Activated naive CD4-positive, alpha-beta T cell treated with anti-CD3 and anti-CD28 coated beads, Interleukin-2, amount 10 ng/mL, durations not matched to agents 7 days and 5 days (primary cell): Measurements from ENCODE around the gene TBCB.

Source experiments
- CTCF ChIA-PET: fragments of 350-600 bp; sonication (Branson Sonifier 250); formaldehyde crosslinking; loops from one replicate; lab custom pipeline; 2021; ENCODE audit warnings: antibody characterized with exemption; lab: Charles Lee
- DNase-seq: peaks from one replicate; pipeline ENCODE4 v3.0.0-alpha.2; 2020
- H3K27ac Mint-ChIP-seq: one replicate; pipeline ENCODE4 v1.8.0; 2021; ENCODE audit warnings: mild to moderate bottlenecking, moderate library complexity, mixed read lengths
- H3K27me3 Mint-ChIP-seq: one replicate; pipeline ENCODE4 v1.8.0; 2021; ENCODE audit warnings: mild to moderate bottlenecking, mixed read lengths
- H3K36me3 Mint-ChIP-seq: one replicate; pipeline ENCODE4 v1.8.0; 2021; ENCODE audit warnings: mixed read lengths
- H3K4me1 Mint-ChIP-seq: one replicate; pipeline ENCODE4 v1.8.0; 2021; ENCODE audit warnings: mixed read lengths
- H3K4me3 Mint-ChIP-seq: one replicate; pipeline ENCODE4 v1.8.0; 2021; ENCODE audit warnings: mild to moderate bottlenecking, moderate library complexity, mixed read lengths
- H3K9me3 Mint-ChIP-seq: one replicate; pipeline ENCODE4 v1.8.0; 2021; ENCODE audit warnings: mixed read lengths

The TBCB gene

DNA sequence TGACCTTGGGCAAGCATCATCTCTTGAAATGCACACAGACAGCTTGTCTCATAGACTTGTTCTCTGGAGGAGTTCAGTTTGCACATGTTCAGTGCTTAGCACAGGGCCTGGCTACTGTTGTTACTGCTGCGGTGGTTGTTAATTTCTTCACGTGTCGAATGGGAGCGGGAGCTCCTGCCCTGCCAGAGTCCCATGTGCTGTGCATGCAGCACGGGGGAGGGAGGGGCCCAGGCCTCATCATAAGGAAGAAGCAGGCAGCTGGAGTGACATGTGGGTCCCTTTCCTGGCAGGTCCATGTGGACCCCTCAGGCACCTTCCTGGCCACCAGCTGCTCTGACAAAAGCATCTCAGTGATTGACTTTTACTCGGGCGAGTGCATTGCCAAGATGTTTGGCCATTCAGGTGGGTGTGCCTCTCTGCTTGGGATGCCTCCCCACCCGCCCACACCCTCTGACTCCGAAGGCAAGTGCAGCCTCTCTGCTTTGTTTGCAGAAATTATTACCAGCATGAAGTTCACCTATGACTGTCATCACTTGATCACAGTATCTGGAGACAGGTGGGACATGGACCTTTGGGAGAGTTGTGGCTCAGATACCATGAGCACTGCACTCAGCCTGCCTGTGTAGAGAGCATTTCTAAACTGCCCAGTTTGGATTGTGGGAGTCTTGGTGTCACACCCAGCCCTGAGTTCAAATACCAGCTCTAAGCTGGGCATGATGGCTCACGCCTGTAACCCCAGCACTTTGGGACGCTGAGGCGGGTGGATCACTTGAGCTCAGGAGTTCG is 24.2 kb upstream of the TBCB start:
- no peaks in the 10 kb centered on the region for H3K27me3 Mint-ChIP-seq
- no peak overlapping the region for H3K4me3 Mint-ChIP-seq
- CTCF ChIA-PET = no interaction called here
- H3K9me3 Mint-ChIP-seq = no peaks in the 10 kb centered on the region
- DNase-seq = no peak
- no peaks in the 10 kb centered on the region for H3K4me1 Mint-ChIP-seq
- H3K36me3 Mint-ChIP-seq = peaks cover 46% of the 10 kb centered on the region
- H3K27ac Mint-ChIP-seq = no peak overlapping the region

DNA sequence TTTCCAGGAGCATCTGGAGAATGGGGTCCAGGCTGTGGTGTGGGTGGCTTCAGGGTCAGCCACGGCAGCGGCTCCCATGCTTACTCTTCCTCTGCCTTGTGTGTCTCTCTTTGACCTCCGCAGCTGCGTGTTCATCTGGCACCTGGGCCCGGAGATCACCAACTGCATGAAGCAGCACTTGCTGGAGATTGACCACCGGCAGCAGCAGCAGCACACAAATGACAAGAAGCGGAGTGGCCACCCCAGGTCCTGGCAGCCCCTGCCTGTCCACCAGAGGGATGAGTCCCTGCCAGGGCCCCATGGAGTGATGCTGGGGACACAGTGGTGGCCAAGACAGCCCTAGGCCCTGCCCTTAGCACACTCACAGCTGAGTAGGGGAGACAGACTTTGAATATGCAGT is 22.7 kb upstream of the TBCB start:
- H3K4me3 Mint-ChIP-seq = no peak overlapping the region
- H3K4me1 Mint-ChIP-seq = no peaks in the 10 kb centered on the region

DNA sequence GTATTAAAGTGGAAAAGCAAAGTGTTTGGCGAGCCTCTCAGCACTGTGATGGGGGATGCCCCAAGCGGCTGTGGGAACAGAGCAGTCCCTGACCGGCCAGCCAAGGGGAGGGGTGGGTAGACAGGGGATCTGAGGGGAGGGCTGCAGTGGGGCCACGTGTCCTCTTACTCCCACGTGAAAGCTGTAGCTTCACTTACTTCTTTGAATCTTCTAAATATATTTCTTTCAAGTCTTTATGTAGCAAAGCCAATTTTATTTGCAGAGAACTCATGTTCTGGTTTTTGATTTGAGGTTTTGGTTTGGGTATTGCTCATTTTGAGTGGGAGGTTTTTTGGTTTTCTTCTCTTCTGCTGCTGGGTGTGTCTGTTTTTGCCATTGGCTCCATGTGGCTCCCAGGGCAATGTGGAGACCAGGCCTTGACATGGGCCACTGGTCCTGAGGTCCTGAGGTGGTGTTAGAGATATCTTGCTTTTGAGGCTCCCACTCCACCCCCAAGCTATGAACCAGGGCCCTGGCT is 22.1 kb upstream of the TBCB start:
- Mint-ChIP-seq H3K9me3 (no peaks in the 10 kb centered on the region), H3K27ac (peak overlapping the region; percentile 52), H3K27me3 (no peaks in the 10 kb centered on the region), H3K4me3 (no peak overlapping the region), H3K4me1 (no peaks in the 10 kb centered on the region), H3K36me3 (peaks cover 50% of the 10 kb centered on the region)
- no peak for DNase-seq
- CTCF ChIA-PET = no interaction called here

More for the DNA sequence above, 22.7 kb upstream of the TBCB start:
- peaks cover 54% of the 10 kb centered on the region for H3K36me3 Mint-ChIP-seq
- H3K9me3 Mint-ChIP-seq = no peaks in the 10 kb centered on the region
- CTCF ChIA-PET = no interaction called here
- no peak overlapping the region for H3K27ac Mint-ChIP-seq
- H3K27me3 Mint-ChIP-seq = no peaks in the 10 kb centered on the region
- DNase-seq = no peak

DNA sequence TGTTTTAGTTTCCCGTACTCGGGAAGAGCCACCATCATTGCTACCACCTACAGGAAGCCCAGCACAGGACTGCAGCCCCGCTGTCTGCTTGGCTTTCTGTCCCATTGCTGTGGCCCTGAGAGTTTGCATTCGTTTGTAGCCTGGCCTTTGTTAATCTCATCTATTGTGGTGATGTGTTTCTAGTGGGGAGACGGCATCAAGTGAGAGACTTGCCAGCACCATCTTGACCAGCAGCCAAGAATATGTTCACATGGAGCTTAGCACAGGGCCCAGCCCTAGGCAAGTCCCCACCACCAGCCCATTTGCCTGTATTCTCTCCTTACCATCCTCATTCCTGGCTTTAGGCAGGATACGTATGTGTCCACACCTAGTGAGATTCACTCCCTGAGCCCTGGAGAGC is 21.6 kb upstream of the TBCB start:
- CTCF ChIA-PET = no interaction called here
- Mint-ChIP-seq H3K36me3 (peaks cover 52% of the 10 kb centered on the region), H3K9me3 (no peaks in the 10 kb centered on the region), H3K4me1 (no peaks in the 10 kb centered on the region), H3K27me3 (no peaks in the 10 kb centered on the region), H3K4me3 (no peak overlapping the region), H3K27ac (no peak overlapping the region)
- DNase-seq = no peak

DNA sequence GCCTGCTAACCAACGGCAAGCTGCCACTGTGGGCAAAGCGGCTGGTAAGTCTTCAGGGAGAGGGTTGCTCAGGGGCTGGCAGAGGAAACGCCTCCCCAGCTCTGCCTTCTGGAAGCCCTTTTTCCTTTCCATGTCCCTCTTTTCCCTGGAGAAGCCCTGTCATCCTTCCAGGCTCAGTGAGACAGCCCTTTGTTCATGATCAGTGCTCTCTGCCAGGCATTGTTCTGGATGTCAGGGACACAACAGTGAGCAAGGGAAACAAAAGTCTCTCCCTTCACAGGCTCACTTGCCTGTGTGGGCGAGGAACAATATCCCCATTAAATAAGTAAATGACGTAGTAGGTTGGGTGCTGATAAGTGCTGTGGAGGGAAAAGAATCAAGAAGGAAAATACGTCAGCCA is 18.2 kb upstream of the TBCB start:
- Mint-ChIP-seq H3K27ac (no peak overlapping the region), H3K9me3 (no peaks in the 10 kb centered on the region), H3K4me1 (no peaks in the 10 kb centered on the region), H3K4me3 (no peak overlapping the region), H3K27me3 (no peaks in the 10 kb centered on the region), H3K36me3 (peaks cover 40% of the 10 kb centered on the region)
- DNase-seq = no peak
- CTCF ChIA-PET = no interaction called here

DNA sequence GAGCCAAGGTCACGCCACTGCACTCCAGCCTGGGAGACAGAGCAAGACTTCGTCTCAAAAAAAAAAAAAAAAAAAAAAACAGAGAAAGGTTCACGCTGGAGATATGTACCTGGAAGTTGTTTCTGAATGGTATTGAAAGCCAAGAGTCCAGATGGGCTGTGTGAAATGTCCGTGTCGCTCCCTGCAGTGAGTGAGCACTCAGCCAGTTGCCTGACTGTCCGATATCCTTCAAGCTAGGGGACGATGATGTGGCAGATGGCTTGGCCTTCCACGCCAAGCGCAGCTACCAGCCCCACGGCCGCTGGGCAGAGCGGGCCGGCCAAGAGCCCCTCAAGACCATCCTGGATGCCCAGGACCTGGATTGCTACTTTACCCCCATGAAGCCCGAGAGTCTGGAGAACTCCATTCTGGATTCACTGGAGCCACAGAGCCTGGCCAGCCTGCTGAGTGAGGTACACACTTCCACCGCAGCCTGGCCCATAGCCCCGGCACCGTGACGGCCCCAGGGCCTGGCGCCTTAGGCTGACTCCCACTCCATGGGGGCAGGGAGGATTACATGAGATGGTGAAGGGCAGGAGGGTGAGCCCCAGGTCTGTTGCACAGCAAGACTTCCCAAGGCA is 16.0 kb upstream of the TBCB start:
- H3K36me3 Mint-ChIP-seq = peaks cover 41% of the 10 kb centered on the region
- no peak overlapping the region for H3K27ac Mint-ChIP-seq
- CTCF ChIA-PET = no interaction called here
- H3K4me3 Mint-ChIP-seq = no peak overlapping the region
- DNase-seq = no peak
- no peaks in the 10 kb centered on the region for H3K27me3 Mint-ChIP-seq
- H3K9me3 Mint-ChIP-seq = no peaks in the 10 kb centered on the region
- H3K4me1 Mint-ChIP-seq = no peaks in the 10 kb centered on the region

DNA sequence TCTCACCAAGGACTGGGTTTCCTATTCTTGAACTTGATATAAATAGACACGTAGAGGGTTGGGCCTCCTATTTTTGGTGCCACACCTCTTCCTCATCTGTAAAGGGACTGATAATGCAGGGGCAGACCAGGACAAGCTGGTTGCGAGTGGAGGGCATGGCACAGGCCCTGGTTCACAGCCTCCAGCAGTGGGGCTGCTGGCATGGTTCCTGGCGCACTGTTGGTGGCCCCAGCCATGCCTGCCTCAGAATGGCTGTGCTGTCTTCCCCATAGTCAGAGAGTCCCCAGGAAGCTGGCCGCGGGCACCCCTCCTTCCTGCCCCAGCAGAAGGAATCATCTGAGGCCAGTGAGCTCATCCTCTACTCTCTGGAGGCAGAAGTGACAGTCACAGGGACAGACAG is 14.8 kb upstream of the TBCB start:
- no peak for DNase-seq
- peaks cover 35% of the 10 kb centered on the region for H3K36me3 Mint-ChIP-seq
- no peaks in the 10 kb centered on the region for H3K4me1 Mint-ChIP-seq
- CTCF ChIA-PET = no interaction called here
- no peaks in the 10 kb centered on the region for H3K27me3 Mint-ChIP-seq
- no peak overlapping the region for H3K4me3 Mint-ChIP-seq
- H3K9me3 Mint-ChIP-seq = no peaks in the 10 kb centered on the region
- H3K27ac Mint-ChIP-seq = no peak overlapping the region

DNA sequence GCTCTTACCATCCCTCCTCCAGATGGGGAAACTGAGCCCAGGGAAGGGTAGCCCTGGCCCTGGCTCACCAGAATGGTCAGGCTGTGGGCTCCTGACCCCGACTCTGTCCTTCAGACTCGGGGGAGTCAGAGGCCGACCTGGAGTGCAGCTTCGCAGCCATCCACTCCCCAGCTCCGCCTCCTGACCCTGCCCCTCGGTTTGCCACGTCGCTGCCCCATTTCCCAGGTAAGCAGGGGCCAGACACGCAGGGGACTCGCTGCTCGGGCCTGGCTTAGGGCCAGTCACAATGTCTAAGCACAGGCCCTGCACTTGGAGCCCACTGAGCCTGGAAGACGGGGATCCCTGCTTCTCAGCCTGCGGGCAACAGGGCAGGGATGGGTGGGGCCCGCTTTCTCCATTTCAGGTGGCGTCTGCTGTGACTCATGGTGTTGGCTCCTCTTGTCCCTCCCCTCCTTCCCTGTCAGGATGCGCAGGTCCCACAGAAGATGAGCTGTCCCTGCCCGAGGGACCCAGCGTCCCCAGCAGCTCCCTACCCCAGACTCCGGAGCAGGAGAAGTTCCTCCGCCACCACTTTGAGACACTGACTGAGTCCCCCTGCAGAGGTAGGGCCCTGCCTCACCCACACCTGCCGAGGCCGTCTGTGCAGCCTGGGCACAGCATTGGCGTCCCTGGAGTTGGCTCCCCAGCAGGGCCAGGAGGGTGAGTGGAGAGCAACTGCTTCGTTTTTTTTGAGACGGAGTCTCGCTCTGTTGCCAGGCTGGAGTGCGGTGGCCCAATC is 13.5 kb upstream of the TBCB start:
- Mint-ChIP-seq H3K27ac (no peak overlapping the region), H3K36me3 (peaks cover 35% of the 10 kb centered on the region), H3K4me3 (no peak overlapping the region), H3K27me3 (no peaks in the 10 kb centered on the region), H3K9me3 (no peaks in the 10 kb centered on the region), H3K4me1 (no peaks in the 10 kb centered on the region)
- no peak for DNase-seq
- CTCF ChIA-PET = no interaction called here

DNA sequence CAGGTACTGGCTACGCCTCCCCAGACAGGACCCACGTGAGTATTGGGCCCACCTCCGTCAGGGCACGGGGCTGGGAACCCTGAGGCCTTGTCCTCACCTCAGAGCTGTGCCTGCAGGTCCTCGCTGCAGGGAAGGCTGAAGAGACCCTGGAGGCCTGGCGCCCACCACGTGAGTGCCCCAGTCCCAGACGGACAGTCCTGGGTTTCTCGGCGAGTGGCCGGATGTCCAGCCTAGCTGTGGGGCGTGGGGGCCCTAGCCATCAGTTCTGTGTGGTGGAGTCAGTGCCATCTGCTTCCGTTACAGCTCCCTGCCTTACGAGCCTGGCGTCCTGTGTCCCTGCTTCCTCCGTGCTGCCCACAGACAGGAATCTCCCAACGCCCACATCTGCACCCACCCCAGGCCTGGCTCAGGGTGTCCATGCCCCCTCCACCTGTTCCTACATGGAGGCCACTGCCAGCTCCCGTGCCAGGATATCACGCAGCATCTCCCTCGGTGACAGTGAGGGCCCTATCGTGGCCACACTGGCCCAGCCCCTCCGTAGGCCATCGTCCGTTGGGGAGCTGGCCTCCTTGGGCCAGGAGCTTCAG is 12.1 kb upstream of the TBCB start:
- H3K9me3 Mint-ChIP-seq = no peaks in the 10 kb centered on the region
- H3K4me1 Mint-ChIP-seq = no peaks in the 10 kb centered on the region
- DNase-seq = no peak
- H3K4me3 Mint-ChIP-seq = no peak overlapping the region
- no peaks in the 10 kb centered on the region for H3K27me3 Mint-ChIP-seq
- no peak overlapping the region for H3K27ac Mint-ChIP-seq
- CTCF ChIA-PET = no interaction called here
- H3K36me3 Mint-ChIP-seq = peaks cover 31% of the 10 kb centered on the region

DNA sequence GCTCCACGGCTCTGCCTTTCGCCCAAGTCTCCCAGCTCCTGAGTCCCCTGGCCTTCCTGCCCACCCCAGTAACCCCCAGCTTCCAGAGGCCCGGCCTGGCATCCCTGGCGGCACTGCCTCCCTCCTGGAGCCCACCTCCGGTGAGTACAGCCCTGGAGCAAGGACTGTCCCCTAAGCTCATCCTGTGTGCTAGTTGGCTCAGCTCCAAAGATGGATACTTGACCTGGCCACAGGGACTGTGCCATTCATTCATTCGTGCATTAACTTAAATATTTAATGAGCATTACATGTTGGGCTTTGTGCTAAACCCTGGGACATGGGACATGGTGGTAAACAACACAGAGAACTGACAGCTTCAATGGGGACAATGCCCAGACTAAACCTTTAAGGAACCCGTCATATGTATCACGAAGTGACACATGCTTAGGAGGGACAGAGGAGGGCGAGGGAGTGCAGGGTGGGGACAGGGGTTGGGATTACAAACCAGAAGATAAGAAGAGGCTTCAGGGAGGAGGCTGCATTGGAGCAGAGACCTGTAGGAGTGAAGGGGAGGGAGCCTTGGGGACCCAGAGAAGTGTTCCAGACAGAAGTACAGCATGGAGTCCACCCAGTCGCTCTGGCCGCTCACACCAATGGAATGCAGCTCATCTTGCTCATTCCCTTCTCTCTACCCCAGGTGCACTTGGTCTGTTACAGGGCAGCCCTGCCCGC is 11.3 kb upstream of the TBCB start:
- Mint-ChIP-seq H3K4me1 (no peaks in the 10 kb centered on the region), H3K4me3 (no peak overlapping the region), H3K36me3 (peaks cover 27% of the 10 kb centered on the region), H3K27ac (no peak overlapping the region), H3K9me3 (no peaks in the 10 kb centered on the region), H3K27me3 (no peaks in the 10 kb centered on the region)
- DNase-seq = no peak
- CTCF ChIA-PET = no interaction called here

DNA sequence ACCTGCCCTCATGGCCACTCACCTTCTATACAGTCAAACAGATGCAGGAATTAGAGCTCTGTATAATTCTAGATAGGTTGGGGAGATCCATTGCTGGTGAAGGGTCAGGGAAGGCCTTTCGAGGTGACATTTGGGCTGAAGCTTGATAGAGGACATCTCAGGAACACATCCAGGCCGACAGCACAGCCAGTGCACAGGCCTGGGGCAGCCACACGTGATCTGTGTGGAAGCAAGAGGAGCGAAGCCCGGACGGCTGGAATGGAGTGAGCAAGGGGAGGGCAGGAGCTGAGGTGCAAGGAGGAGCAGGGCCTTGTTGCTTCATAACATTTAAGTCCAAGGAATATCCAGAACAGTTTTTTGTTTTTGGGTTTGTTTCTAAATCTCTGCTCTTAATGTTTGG is 8.8 kb upstream of the TBCB start:
- H3K9me3 Mint-ChIP-seq = no peaks in the 10 kb centered on the region
- DNase-seq = no peak
- CTCF ChIA-PET = no interaction called here
- peak overlapping the region; percentile 58 for H3K27ac Mint-ChIP-seq
- no peaks in the 10 kb centered on the region for H3K4me1 Mint-ChIP-seq
- no peaks in the 10 kb centered on the region for H3K27me3 Mint-ChIP-seq
- no peak overlapping the region for H3K4me3 Mint-ChIP-seq
- peaks cover 25% of the 10 kb centered on the region for H3K36me3 Mint-ChIP-seq

DNA sequence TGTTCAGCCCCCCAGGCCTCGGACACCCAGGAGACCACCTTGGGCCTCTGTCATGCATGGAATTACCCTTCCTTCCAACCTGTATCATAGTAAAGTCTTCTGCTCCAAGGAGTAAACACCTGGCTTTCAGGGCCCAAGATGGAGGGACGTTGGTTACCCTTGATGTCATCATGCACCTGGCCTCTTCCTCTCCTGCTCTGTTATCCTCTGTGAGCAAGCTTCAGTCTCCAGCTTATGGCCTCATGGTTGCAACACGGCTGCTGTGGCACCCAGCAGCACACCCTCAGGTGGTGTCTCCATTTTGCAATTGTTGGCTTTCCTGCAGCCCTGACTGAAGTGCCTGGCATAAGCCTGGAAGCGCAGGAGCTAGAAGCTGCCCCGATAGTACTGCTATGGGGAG is 8.3 kb upstream of the TBCB start:
- Mint-ChIP-seq H3K4me3 (no peak overlapping the region), H3K27me3 (no peaks in the 10 kb centered on the region), H3K27ac (peak overlapping the region; percentile 24), H3K4me1 (no peaks in the 10 kb centered on the region), H3K9me3 (no peaks in the 10 kb centered on the region), H3K36me3 (peaks cover 23% of the 10 kb centered on the region)
- no peak for DNase-seq
- CTCF ChIA-PET = no interaction called here

DNA sequence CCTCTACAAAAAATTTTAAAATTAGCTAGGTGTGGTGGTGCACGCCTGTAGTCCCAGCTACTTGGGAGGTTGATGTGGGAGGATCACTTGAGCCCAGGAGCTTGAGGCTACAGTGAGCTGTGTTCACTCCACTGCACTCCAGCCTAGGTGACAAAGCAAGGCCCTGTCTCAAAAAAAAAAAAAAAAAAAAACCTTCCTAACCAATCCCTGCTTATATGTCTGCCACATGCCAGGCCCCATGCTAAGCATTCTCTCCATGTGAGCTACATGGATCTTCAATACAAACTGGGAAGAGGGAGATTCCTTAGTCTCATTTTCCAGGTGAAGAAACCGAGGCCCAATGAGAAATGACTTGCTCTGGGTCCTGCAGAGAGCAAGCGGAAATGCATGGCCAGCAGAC is 6.6 kb upstream of the TBCB start:
- Mint-ChIP-seq H3K27ac (no peak overlapping the region), H3K4me1 (peaks cover 9% of the 10 kb centered on the region), H3K27me3 (no peaks in the 10 kb centered on the region), H3K9me3 (no peaks in the 10 kb centered on the region), H3K36me3 (peaks cover 16% of the 10 kb centered on the region), H3K4me3 (no peak overlapping the region)
- CTCF ChIA-PET = no interaction called here
- no peak for DNase-seq
